GM21717 (cell line): ENCODE data around the gene SMC6.
A peak's percentile ranks its signal among the peaks of the same experiment; 100 is the strongest.

Experiments
- ATAC-seq: cut with Tn5 transposase; IDR thresholded peaks from one replicate; pipeline ENCODE4 v1.9.1; 2021; ENCODE audit warnings: mild to moderate bottlenecking, moderate library complexity; ENCODE audit not compliant: unreplicated experiment

The SMC6 gene

DNA sequence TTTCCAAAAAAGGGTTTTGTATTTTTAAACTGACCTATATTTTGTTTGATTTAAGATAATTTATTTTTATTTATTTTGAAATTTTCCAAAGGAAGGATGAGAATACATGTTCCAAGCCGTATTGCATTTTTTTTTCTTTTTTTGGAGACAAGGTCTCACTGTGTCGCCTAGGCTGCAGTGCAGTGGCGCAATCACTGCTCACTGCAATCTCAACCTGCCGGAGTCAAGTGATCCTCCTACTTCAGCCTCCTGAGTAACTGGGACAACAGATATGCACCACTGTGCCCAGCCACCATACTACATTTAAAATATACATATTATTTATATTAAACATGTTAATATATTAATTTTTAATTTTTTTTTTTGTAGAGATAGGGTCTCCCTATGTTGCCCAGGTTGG lies 15.3 kb upstream of the SMC6 start:
- ATAC-seq: no peak

DNA sequence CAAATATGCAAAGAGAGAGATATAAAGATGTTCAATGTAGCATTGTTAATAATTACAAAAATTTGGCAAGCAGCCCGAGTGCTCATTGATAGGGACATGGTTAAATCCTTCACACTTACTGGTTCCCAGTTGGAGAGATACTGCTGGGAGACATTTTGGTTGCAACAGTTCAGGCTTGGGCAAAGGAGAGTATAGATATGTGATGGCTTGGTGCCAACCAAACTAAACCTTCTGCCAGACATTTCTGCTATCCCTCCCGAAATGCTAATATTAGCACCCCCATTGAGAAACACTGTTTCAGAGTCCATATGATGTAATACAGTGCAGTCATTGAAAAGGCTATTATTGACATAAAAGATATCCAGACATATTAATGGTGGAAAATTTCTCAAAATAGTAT lies 11.8 kb upstream of the SMC6 start:
- ATAC-seq: no peak

DNA sequence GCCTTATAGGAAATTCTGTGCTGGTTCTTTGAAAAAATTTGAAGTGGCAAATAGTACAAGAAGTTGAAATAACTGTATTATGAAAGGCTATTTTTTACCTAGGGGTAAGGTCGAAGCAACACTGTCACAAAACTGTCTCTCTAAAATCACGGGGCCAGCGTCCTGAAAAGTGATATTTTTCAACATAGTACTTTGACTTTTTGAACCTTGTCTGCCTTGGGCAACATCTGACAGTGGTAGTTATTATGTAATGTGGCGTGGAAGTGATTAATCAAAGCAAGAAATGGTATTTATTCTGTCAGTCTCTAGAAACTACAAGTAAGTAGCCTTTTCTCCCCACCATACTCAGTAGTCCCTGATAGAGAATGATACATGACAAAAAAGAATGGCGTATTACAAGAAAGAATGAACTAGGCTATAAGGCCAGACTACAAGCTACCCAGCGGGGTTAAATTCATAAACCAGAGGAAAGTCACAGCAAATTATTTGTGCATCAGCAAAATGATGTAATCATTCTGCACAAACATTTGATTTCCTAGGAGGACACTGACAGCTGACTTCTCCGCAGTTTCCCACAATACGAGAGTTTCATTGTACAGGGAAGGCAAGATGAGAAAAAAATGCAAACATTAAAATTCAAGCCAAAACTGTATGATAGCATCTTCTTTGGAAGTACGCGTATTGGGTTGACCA lies 10.2 kb upstream of the SMC6 start:
- no peak for ATAC-seq

DNA sequence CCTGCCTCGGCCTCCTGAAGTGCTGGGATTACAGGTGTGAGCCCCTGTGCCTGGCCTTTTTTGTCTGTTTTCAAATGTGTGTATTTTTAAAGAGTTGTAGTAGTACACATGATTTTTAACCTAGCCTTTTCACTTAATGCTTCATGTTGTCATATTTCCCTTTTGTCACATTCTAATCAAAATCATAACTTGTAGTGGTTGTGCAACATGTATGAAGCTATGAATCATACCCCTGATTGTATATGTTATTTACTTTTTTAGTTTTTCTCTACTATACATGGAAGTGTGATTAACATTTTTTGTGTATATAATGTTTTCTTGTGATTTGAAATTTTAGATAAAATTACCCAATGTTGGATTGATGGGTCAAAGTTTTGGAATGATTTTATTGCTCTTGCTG lies 8.8 kb upstream of the SMC6 start:
- ATAC-seq: no peak

DNA sequence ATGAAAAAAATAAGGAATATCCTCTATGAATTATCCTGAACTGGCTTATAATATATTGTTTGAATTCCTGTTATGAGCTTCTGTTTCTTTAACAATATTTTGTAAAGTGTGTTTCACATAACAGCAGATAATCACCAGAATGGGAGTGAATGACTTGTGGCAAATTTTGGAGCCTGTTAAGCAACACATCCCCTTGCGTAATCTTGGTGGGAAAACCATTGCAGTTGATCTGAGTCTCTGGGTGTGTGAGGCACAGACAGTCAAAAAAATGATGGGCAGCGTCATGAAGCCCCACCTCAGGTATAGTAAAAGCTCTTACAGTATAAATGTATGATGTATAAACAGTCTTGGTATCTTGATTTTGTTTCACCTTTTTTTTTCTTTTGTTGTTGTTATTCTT lies 6.2 kb upstream of the SMC6 start:
- no peak for ATAC-seq

DNA sequence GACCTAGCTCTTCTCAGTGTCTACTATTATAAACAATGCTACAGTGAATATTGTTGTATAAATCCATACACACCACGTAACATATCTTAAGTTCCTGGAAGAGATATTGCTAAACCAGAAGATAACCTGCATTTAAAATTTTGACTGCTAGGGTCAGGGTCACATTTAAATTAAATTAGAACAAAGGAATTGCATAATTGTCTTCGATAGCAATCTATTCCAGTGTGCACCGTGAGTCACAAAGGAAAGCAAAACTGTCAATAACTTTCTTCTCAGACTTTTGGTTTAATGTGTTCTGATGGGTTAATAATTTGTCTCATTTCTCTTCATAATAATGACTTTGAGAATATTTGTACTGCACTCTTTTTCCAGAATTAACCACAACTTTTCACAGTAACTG lies 4.5 kb upstream of the SMC6 start:
- ATAC-seq: no peak

DNA sequence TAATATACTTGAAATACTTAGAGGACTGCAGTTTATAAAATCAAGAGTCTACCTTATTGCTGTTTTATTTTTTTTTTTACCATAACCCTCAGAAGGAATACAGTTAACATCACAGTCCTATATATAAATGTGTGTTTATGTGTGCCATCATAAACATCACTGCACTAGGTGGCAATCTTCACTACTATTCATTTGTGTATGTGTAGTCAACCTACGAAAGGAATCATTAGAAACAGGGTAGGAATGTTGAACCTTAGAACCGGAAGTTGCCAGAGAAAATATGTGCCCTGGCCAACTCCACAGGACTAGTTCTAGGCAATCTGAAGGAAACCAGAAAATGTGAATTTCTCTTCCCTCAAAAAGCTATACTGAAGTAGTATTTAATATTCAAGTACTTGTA lies 3.7 kb upstream of the SMC6 start:
- ATAC-seq: no peak

DNA sequence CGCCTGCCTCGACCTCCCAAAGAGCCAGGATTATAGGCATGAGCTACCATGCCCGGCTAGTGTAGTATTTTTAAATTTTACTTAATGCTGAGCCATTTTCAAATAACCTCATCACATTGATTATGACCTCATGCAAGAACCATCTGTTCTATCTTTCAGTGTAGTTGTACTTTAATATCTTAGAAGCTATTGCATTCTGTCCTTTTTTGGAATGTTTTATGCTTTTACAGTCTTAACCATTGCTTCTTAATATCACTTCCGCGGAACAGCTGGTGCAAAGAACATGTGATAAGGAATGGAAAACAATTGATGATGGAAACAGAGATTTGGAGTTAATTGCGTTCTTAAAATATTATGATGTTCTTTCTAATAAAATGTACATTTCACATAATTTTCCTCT lies 3.1 kb upstream of the SMC6 start:
- no peak for ATAC-seq

DNA sequence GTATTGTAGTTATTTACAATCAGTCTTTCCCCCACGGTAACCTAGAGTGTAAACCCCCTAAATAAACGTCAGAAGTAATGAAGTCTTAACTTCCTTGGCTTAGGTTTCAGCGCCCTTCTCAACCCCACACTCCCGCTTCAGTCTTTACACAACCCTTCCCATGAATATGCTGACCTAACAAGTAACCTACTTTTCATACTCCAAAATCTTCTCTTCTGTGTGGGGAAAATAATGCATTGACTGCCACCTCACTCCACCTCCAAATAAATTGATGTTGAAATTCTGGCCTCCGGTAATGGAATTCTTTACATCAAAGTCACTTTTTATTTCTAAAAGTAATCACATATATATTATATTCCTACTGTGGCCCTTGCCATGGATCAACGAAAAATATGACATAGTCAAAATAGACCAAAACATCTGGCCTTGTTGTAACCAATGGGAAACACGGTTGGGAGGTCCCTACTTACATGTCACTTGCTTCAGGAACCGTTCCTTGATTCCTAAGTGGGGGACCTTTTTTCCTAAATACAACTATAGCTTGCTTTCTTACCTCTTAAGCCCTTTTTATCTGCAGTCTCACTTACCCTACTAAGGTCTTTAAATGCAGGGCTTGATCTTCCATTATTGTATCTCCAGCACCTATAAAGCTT lies 1.3 kb upstream of the SMC6 start:
- no peak for ATAC-seq

DNA sequence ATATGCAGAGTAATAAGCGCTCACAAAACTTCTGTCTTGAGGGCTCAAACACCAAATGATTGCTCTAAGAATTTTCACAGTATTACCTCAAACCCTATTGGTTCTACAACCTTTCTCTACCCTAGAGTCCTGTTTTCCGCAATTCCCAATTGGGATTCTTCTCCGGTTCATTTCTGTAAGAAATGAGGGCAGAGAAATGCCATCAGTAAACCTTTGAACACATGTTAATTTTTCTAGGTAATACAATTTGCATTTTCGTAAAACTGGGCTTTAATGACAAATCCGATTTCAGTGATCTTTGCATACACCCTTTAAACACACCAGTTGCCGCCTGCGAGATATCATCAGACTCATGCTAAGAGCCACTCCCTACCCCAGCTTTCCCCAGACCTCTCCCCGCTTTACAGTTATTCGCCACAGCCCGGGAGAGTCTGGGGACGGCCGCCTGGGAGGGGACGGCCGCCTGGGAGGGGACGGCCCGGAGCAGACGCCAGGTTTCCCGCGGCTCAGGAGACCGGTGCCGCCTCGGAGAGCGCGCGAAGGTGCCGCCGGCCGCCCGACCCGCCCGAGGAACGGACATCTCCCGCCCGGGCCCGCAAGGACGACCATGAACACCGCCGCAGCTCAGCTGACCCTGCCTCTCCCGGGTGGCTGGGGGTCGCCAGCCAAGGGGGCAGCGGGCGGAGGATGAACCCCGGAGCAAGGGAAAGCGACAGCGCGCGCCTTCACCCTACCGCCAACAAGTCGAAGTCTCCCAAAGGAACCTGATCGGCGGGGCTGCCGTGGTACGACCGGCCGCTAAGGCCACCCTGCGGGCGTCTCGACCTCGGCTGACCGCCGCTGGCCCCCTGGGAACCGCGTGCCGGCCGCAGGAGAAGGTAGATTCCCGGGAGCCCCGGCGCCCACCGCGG lies 463 bp downstream of the SMC6 start:
- ATAC-seq: peak; percentile 31

DNA sequence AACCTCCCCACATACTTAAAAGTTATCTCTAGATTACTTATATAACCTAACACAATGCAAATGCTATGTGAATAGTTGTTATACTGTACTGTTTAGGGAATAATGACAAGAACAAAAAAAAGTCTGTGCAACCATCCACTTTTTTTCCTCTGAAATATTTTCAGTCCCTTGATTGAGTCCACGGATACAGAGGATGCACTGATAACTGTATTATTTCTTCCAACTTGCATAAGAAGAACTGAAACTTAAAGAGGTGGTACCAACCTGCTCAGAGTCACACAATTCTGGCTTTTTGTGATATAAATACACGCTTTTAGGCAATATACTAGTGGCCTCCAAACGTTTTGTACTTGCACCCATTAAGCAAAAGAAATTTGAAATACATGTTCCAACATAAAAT lies 1.4 kb downstream of the SMC6 start:
- peak; percentile 20 for ATAC-seq

DNA sequence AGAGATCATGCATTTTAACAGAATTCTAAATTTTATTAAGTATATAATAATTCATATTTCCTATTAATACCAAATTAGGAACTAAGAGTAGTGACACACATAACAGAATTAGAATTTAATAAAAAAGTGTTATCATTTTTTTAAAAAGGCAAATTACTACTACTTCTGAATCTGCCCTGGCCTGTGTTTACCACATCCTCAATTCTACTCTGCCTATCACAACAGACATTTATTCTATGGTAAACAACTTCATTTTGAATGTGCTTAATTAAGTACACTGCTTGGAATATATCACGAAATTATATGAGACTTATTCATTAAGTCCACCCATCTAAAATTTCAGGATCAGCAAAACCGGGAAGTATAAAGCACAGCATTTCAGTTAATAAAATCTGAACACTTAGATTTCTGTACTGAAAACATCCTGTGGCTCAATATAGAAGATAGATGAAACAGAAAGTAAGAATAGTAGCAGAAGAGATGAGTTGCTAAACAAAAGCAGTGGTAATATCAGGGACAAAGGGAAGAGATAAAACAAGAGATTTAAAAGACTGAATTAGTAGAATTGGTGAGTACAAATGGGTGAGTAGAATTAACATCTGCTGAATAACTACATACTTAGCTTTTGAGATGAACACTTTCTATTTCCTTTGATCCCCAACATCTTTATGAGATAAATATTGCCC lies 3.7 kb downstream of the SMC6 start:
- ATAC-seq: peak; percentile 21

DNA sequence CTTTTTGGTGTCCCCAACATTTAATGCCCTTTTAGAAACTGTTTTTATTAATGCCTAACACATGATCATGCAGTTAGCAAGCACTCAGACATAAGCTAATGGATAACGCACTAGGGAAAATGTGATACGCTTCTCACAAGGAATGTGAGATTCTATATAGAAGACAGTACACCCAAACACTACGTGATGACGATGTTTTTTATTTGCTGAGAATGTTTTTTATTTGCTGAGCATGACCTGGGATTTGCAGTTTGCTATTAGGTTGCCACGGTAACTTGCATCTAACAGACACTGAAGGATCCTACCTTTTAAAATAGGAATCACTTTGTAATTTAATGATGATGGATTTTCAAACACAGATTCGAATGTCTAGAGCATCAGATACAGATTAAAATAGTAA lies 4.9 kb downstream of the SMC6 start:
- no peak for ATAC-seq

DNA sequence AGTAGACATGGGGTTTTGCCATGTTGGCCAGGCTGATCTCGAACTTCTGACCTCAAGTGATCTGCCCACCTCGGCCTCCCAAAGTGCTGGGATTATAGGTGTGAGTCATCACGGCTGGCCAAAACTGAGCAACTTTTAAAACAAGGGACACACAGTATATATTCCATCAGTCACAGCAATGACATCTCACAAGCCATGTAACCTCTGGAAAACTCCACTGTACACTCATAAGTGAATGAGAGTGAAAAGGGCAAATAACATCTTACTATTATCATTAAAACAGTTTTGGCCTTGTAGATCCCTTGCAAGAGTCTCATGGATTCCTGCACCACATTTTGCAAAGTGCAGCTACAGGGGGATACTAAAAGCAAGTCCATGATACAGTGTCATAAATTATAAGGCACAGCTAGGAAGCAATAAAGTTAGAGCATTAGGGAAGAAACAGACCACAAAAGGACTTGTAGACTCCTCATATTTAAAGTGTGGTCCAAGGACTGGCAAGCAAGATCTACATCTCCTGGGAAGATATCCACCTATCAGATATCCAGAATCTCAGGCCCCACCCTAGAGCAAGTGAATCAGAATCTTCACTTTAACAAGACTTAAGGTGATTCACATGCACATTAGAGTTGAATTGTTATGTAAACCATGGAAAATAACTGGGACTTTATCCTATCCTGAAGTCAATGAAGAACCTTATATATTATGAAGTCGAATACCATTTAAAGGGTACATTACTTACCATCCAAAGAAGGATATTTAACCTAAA lies 5.7 kb downstream of the SMC6 start:
- ATAC-seq: no peak

DNA sequence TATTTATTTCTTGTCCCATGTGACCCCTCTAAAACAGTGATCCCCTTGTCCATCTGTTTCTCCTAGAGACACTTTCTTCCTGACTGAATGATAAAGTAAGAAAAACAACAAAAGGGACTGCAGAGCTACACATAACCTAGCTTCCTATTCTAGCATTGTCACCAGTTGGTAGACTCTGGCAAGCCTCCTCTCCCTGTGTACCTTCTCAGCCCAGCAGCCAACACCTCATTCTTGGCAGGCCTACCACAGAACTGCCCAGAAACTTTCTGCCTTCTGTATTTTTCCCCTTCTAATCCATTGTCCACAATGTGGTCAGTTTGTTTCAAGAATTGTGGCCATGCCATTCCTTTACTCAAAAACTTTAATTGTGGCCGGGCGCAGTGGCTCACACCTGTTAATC lies 13.4 kb downstream of the SMC6 start:
- no peak for ATAC-seq

DNA sequence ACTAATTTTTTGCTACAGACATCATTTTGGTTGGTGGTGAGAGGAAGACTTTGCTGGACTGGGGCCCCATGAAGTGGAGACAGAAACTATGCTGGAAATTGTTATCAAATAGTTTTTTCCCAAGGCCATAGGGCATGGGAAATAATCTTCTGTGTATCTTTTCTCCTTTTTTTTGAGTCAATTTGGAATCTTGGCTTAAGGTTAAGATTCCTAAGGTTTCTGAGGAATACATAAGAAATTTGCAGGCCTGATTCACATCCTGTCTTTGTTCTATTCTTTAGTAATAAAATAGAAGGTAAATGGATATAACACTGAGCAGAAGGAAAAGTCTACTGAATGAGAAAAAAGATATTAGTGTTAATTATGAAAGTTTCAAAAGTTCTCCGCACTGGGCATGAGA lies 16.6 kb downstream of the SMC6 start:
- ATAC-seq: no peak

DNA sequence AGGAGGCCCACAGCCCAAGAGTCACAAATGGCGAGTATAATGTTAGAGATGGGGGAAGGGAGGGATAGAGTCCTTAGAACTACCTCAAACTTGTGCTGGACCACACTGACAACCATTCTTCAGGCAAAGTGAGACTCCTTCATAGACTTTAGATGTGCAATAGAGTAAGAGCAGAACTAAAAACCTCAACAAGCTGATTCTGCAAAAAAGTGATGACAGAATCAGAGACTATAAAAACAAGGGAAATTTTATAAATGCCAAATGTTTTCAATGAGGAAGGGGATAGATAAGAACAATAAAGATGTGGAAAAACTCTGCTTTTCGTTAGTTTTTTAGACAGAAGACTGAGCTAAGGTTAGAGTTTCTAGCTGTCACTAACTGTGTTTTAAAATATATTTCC lies 17.7 kb downstream of the SMC6 start:
- ATAC-seq: no peak

DNA sequence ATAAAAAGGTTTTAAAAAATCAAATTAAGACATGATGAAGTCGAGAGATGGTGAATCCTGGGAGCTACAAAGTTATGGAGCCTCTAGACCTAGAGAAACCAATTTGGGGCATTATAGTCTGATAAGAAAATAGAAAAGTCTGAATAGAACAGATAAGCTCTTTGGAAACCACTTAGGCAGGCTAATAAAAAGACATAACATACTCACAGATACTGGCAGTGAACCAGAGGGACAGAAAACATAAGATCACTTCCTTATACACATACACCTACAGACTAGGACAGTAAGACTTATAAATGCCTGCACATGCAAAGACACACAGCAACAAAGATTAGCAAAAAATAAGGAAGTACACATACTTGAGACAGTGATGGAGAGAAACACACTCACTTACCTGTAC lies 20.0 kb downstream of the SMC6 start:
- ATAC-seq: no peak

DNA sequence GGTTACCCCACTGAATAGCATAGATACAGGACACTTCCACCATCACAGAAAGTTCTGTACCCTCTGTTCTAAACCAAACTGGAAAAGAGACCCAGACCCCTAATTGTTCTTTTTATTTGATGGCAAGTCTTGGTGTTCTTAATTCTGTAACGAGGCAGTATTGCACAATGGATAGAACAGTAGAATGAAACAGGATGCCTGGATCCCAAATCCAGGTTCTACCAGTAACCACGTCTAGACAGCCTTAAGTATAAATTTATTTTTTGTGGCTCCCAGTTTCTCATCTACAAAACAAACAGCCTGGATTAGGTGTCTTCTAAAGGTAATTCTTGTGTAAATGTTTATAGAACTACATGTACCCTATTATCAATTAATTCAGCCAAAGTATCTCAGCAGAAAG lies 23.7 kb downstream of the SMC6 start:
- ATAC-seq: no peak

DNA sequence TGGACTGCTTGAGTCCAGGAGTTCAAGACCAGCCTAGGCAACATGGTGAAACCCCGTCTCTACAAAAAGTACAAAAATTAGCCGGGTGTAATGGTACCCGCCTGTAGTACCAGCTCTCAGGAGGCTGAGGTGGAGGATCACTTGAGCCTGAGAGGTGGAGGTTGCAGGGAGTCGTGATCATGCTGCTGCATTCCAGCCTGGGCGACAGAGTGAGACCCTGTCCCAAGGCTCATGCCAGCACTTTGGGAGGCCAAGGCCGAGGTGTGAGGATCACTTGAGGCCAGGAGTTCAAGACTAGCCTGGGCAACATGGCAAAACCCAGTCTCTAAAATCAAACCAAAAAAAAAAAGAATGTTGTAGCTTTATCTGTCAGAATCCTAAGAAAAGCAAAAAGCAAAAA lies 25.4 kb downstream of the SMC6 start:
- ATAC-seq: no peak
